GM18507 (cell line): ENCODE data around the gene KLF14.
"Not testable (repeated sequence)": the region's sequence is repeated elsewhere in the genome, so short reads cannot be mapped to it uniquely, and the experiment has no call there.

Source experiments
- DNase-seq: peaks from one replicate; pipeline ENCODE4 v3.0.0; 2011; ENCODE audit warnings: low read depth; ENCODE audit not compliant: insufficient read length; ENCODE audit errors: extremely low spot score
- FAIRE-seq: peaks from 2 replicates; lab custom pipeline; 2011; peaks lifted over from hg19 to GRCh38; lab: Jason Lieb, UNC

Gene KLF14

GRCh38 chr7:130721486-130722277, 12.3 kb downstream of the KLF14 start:
- FAIRE-seq, result no peak
- no peak for DNase-seq

- FAIRE-seq, result no peak
- no peak for DNase-seq
These were observed 14.5 kb downstream of the KLF14 start for GRCh38 chr7:130719541-130719940.

GRCh38 chr7:130712416-130712815, 21.6 kb downstream of the KLF14 start:
- FAIRE-seq (no peak), DNase-seq (no peak)

- DNase-seq (no peak), FAIRE-seq (no peak)
These were observed 25.2 kb downstream of the KLF14 start for GRCh38 chr7:130708766-130709165.

- DNase-seq (no peak), FAIRE-seq (no peak)
These were observed 26.0 kb downstream of the KLF14 start for GRCh38 chr7:130708001-130708400.

- FAIRE-seq, result no peak
- no peak for DNase-seq
These were observed 30.2 kb downstream of the KLF14 start for GRCh38 chr7:130703851-130704250.

GRCh38 chr7:130701650-130702049, 32.4 kb downstream of the KLF14 start:
- FAIRE-seq, result no peak
- no peak for DNase-seq

- no peak for DNase-seq
- FAIRE-seq, result no peak
These were observed 33.2 kb downstream of the KLF14 start for GRCh38 chr7:130700760-130701159.

- no peak for DNase-seq
- no peak for FAIRE-seq
These were observed 34.3 kb downstream of the KLF14 start for GRCh38 chr7:130699686-130700085.

- FAIRE-seq, result no peak
- no peak for DNase-seq
These were observed 36.2 kb downstream of the KLF14 start for GRCh38 chr7:130697820-130698219.

GRCh38 chr7:130695840-130696239, 38.2 kb downstream of the KLF14 start:
- peak; percentile 64 for FAIRE-seq
- peak; percentile 8 for DNase-seq

GRCh38 chr7:130692396-130692795, 41.6 kb downstream of the KLF14 start:
- not testable (repeated sequence) for FAIRE-seq, DNase-seq

GRCh38 chr7:130689683-130690082, 44.3 kb downstream of the KLF14 start:
- no peak for FAIRE-seq

GRCh38 chr7:130683026-130683425, 51.0 kb downstream of the KLF14 start:
- no peak for FAIRE-seq
- no peak for DNase-seq

More at GRCh38 chr7:130689683-130690082, 44.3 kb downstream of the KLF14 start:
- no peak for DNase-seq
